Stomach (tissue), 9 donors: ENCODE results near the gene COX19. TPM values are rescaled to one million over a fixed set of nuclear protein-coding genes. Genes with fewer than 3 reads are reported as not detected.

ENCODE experiments used
- DNase-seq, 2 donors: peaks; one replicate each; pipeline versions ENCODE4 v3.0.0 to v3.0.0-alpha.2; 2013 to 2019
- H3K27ac ChIP-seq, 5 donors: fragments of 200-600 bp in 4 of 5; sonication (generic) in 4 of 5; one replicate each; pipeline ENCODE4 v1.5.1; 2013 to 2019; ENCODE audit warnings: mild to moderate bottlenecking in 1 of 5, moderate library complexity in 1 of 5
- H3K27me3 ChIP-seq, 3 donors: fragments of 200-600 bp; sonication (generic); one replicate each; pipeline ENCODE4 v1.5.1; 2017 to 2019; ENCODE audit warnings: mixed run types in 1 of 3
- H3K36me3 ChIP-seq, 4 donors: fragments of 200-600 bp; sonication (generic); 1 replicate in 3 of 4; 2 replicates in 1 of 4; pipeline ENCODE4 v1.5.1; 2016 to 2019
- H3K4me1 ChIP-seq, 4 donors: fragments of 200-600 bp; sonication (generic); one replicate each; pipeline ENCODE4 v1.5.1; 2016 to 2019
- H3K4me3 ChIP-seq, 4 donors: fragments of 200-600 bp; sonication (generic) in 3 of 4; one replicate each; pipeline ENCODE4 v1.5.1; 2016 to 2019; ENCODE audit warnings: mild to moderate bottlenecking in 1 of 4
- H3K9me3 ChIP-seq, 4 donors: fragments of 200-600 bp; sonication (generic); one replicate each; pipeline ENCODE4 v1.5.1; 2016 to 2019
- EP300 ChIP-seq: sonication (generic); formaldehyde crosslinking; IDR thresholded peaks from one replicate; pipeline ENCODE4 v1.6.1; 2017; ENCODE audit warnings: antibody characterized with exemption
- POLR2A ChIP-seq, 4 donors: fragments of 450-650 bp; IDR thresholded peaks; one replicate each; pipeline ENCODE4 v1.6.1; 2016; ENCODE audit warnings: antibody characterized with exemption in 4 of 4, control low read depth in 2 of 4, mild to moderate bottlenecking in 1 of 4, moderate library complexity in 1 of 4
- POLR2AphosphoS5 ChIP-seq, 3 donors: sonication (generic); formaldehyde crosslinking; IDR thresholded peaks; one replicate each; pipeline ENCODE4 v1.6.1; 2016; ENCODE audit warnings: antibody characterized with exemption in 3 of 3
- WGBS, 5 donors: extraction: QIAGEN DNeasy Blood & Tissue Kit in 3 of 5; methylation state at CpG; one replicate each; pipeline versions ENCODE4 v1.1.5 to v1.1.7; 2013 to 2018; 5-methylcytosine and 5-hydroxymethylcytosine counted together
- intact Hi-C: fragments of 100-400 bp; cut with DNase I; formaldehyde crosslinking; loops from one replicate; pipeline ENCODE4 v1.15.1; 2023; ENCODE audit warnings: low total_unique reads
- polyA plus RNA-seq, 3 donors: library from polyadenylated mRNA; stranded (reverse); fragments of 200-250 nt; gene quantifications; one replicate each; pipeline ENCODE4 v1.2.3, GENCODE V29; 2013
- total RNA-seq, 5 donors: library from RNA; depleted of rRNA; stranded (reverse); fragments of >200 nt; gene quantifications; one replicate each; pipeline versions ENCODE4 v1.1.0 to v1.2.3, GENCODE V29; 2014 to 2016
- TF ChIP-seq, protein P1 (sequence below), 7 experiments: fragments of 450-650 bp in 4 of 7; fragments of 200-600 bp in 3 of 7; sonication (generic) in 3 of 7; IDR thresholded peaks; one replicate each; pipeline ENCODE4 v1.5.1; 2016 to 2019; ENCODE audit warnings: antibody characterized with exemption in 7 of 7, control low read depth in 2 of 7, mild to moderate bottlenecking in 1 of 7
- donor health status: healthy with polysubstance abuse.
- donor health status: Bipolar disorder and iron deficiency.
- donor health status: healthy.

Gene COX19
- total and polyA plus RNA-seq, 8 donors: 2.3 to 26.6 (median 6.6) TPM

DNA sequence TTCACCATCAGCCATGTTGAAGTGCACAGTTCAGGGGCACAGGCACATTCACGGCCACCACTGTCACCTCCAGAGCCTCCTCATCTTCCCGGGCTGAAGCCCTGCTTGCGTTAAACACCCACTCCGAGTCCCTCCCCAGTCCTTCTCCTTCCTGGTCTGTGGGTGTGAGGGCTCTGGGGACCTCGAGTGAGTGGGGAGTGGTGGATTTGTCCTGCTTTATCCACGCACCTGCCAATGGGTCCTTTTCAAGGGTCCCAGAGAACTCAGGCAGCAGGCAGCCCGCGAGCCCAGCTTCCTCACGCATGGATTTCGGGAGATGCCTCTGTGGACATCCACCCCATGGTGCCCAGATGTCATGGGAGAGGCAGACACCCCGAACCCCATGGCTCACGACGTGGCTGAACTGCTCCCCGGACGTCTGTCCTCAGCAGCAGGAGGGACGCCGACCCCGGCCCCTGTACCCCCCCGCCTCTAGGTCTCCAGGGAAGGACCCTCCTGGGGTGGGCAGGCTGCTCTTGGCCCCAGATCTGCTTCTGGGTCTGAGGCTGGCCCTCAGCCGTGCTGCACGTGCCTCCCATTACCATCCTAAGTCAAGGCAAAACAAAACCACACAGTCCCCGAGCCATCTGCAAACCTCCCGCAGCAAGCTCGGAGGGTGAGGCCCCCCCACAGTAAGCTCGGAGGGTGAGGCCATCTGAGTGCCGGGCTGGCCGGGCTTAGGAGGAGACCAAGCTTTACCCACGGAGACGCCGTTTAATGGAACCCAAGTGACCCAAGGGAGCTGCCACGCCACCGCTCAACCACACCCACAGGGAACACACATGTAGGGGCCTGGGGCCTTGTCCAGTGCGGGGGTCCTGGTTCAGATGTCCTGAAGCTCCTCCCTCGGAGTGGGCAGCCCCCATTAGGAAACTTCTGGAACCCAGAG lies 16.6 kb upstream of the COX19 start:
- no peak for DNase-seq
- intact Hi-C loops: loop anchor here (10.0 kb wide), 1 partner anchor 163 kb away; no protein-coding TSS in a partner anchor
- H3K9me3 ChIP-seq: no peaks in the 10 kb centered on the region
- H3K4me1 ChIP-seq: peaks cover 9 to 25% (median 25%) of the 10 kb centered on the region in 4 donors
- H3K36me3 ChIP-seq: peaks cover 0 to 25% (median 18%) of the 10 kb centered on the region in 4 donors
- peaks cover 0 to 37% (median 18%) of the 10 kb centered on the region in 3 donors for H3K27me3 ChIP-seq
- 76 to 82% (median 78%) methylated on average over 26 to 34 of the region's 34 CpGs for WGBS, 5 donors
- H3K4me3 ChIP-seq: no peak overlapping the region
- TF ChIP-seq POLR2A (IDR thresholded peaks at IDR 0.05) (no peak), EP300 (no peak), POLR2AphosphoS5 (IDR thresholded peaks at IDR 0.05) (no peak)
- TF ChIP-seq, protein P1, sequence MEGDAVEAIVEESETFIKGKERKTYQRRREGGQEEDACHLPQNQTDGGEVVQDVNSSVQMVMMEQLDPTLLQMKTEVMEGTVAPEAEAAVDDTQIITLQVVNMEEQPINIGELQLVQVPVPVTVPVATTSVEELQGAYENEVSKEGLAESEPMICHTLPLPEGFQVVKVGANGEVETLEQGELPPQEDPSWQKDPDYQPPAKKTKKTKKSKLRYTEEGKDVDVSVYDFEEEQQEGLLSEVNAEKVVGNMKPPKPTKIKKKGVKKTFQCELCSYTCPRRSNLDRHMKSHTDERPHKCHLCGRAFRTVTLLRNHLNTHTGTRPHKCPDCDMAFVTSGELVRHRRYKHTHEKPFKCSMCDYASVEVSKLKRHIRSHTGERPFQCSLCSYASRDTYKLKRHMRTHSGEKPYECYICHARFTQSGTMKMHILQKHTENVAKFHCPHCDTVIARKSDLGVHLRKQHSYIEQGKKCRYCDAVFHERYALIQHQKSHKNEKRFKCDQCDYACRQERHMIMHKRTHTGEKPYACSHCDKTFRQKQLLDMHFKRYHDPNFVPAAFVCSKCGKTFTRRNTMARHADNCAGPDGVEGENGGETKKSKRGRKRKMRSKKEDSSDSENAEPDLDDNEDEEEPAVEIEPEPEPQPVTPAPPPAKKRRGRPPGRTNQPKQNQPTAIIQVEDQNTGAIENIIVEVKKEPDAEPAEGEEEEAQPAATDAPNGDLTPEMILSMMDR (IDR thresholded peaks at IDR 0.05): no peak
- no peak overlapping the region for H3K27ac ChIP-seq

DNA sequence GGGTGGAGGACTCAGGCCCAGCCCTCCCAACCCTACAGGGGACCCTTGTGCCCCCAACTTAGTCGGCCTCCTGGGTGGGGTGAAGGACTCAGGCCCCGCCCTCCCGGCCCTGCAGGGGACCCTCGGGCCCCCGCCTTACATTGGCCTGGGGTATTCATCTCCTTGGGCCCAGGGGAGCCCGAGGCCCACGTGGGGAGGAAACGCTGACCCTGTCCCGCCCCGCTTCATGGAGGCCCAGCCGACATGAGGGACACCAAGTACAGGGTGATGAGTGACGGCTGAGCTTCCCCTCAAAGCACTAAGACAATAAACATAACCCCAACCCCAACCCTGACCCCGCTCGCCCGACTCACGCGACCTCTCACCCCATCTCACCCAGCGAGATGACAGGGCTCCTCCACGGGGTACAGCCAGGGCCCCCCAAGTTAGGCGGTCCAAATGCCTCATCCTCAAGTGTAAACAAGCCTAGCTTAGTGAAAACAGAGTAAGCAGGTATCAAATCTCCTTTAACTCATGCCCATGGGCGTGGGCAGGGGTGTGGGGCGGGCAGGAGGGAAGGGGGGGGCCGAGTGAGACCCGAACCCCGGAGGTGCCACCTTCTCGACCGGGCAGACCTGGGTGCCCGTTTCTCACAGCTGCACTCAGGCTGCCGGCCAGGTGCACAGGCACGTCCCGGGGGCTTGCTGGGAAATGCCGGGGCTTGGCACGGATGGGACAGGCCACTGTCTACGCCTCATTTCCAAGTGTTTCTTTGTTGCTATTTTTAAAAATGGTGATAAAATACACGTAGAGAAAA lies 15.8 kb upstream of the COX19 start:
- Histone ChIP-seq H3K4me3 (no peak overlapping the region), H3K36me3 (peaks cover 0 to 16% (median 10%) of the 10 kb centered on the region in 4 donors), H3K4me1 (peaks cover 9 to 34% (median 31%) of the 10 kb centered on the region in 4 donors), H3K9me3 (no peaks in the 10 kb centered on the region), H3K27me3 (peaks cover 0 to 46% (median 23%) of the 10 kb centered on the region in 3 donors), H3K27ac (no peak overlapping the region)
- TF ChIP-seq EP300: no peak
- TF ChIP-seq POLR2A (IDR thresholded peaks at IDR 0.05): no peak
- no peak for TF ChIP-seq POLR2AphosphoS5 (IDR thresholded peaks at IDR 0.05)
- TF ChIP-seq, protein P1 (IDR thresholded peaks at IDR 0.05): no peak
- intact Hi-C loops: loop anchor here (10.0 kb wide), 1 partner anchor 164 kb away; no protein-coding TSS in a partner anchor
- DNase-seq: no peak
- 44 to 57% (median 51%) methylated on average over 19 to 35 of the region's 35 CpGs for WGBS, 5 donors

DNA sequence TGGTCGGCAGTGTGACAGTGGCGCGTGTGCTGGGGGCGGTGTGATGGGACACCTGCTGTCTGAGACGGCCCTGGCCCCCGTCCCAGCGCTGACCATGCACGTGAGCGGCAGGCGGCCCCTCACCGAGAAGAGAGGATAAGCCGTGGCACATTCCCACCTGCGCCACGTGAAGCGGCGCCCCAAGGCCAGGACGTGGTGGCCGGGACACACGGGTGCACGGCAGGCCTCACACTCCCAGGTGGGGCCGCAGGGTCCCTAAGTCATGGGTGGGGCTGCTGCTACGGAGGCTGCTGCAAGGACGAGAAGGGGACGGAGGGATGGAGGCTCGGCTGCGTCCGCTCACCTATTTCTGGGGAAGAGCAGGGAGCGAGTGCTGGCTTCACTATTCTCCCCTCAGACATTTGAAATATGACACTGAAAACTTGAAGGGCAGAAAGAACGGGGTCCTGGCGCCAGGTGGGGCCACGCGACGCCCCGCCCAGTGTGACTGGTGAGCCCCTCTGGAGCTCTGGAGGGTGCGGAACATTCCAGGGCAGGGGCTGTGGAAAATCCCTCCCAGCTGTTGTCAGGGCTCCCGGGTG lies 15.1 kb upstream of the COX19 start:
- peaks cover 9 to 39% (median 34%) of the 10 kb centered on the region in 4 donors for H3K4me1 ChIP-seq

More for the DNA sequence above, 15.1 kb upstream of the COX19 start:
- intact Hi-C loops: loop anchor here (10.0 kb wide), 1 partner anchor 164 kb away; no protein-coding TSS in a partner anchor
- Histone ChIP-seq H3K27ac (no peak overlapping the region), H3K9me3 (no peaks in the 10 kb centered on the region), H3K36me3 (peaks cover 0 to 9% (median 4%) of the 10 kb centered on the region in 4 donors), H3K27me3 (peaks cover 0 to 53% (median 23%) of the 10 kb centered on the region in 3 donors), H3K4me3 (no peak overlapping the region)
- DNase-seq: no peak
- WGBS, 5 donors: 66 to 86% (median 75%) methylated on average over 25 to 36 of the region's 36 CpGs
- TF ChIP-seq POLR2A (IDR thresholded peaks at IDR 0.05): no peak
- TF ChIP-seq EP300: no peak
- no peak for TF ChIP-seq POLR2AphosphoS5 (IDR thresholded peaks at IDR 0.05)
- TF ChIP-seq, protein P1 (IDR thresholded peaks at IDR 0.05): no peak
